T1000 (cell line): ENCODE measurements around the gene ZNF594.
"Not testable (repeated sequence)": the region's sequence is repeated elsewhere in the genome, so short reads cannot be mapped to it uniquely, and the experiment has no call there.

Experiments used
- DNase-seq: peaks from one replicate; lab custom pipeline; 2025; ENCODE audit warnings: mixed read lengths; lab: John Stamatoyannopoulos, UW

Gene ZNF594

GRCh38 chr17:5136580-5137412, 54.9 kb downstream of the ZNF594 start:
- not testable (repeated sequence) for DNase-seq

- no peak for DNase-seq
These were observed 55.7 kb downstream of the ZNF594 start for GRCh38 chr17:5135726-5136579.

- DNase-seq = not testable (repeated sequence)
These were observed 56.4 kb downstream of the ZNF594 start for GRCh38 chr17:5135131-5135712.

- not testable (repeated sequence) for DNase-seq
These were observed 57.1 kb downstream of the ZNF594 start for GRCh38 chr17:5134571-5134970.

GRCh38 chr17:5133961-5134360, 57.7 kb downstream of the ZNF594 start:
- DNase-seq = not testable (repeated sequence)

- no peak for DNase-seq
These were observed 58.4 kb downstream of the ZNF594 start for GRCh38 chr17:5133311-5133710.

GRCh38 chr17:5132503-5133225, 59.0 kb downstream of the ZNF594 start:
- DNase-seq = not testable (repeated sequence)

- DNase-seq = not testable (repeated sequence)
These were observed 59.7 kb downstream of the ZNF594 start for GRCh38 chr17:5131799-5132502.

- no peak for DNase-seq
These were observed 60.4 kb downstream of the ZNF594 start for GRCh38 chr17:5131146-5131715.

- DNase-seq = not testable (repeated sequence)
These were observed 61.0 kb downstream of the ZNF594 start for GRCh38 chr17:5130687-5131086.

- not testable (repeated sequence) for DNase-seq
These were observed 61.4 kb downstream of the ZNF594 start for GRCh38 chr17:5130261-5130660.

- DNase-seq = not testable (repeated sequence)
These were observed 61.9 kb downstream of the ZNF594 start for GRCh38 chr17:5129770-5130169.
